ENCODE measurements around the gene ATP6V1A.

Gene ATP6V1A

DNA sequence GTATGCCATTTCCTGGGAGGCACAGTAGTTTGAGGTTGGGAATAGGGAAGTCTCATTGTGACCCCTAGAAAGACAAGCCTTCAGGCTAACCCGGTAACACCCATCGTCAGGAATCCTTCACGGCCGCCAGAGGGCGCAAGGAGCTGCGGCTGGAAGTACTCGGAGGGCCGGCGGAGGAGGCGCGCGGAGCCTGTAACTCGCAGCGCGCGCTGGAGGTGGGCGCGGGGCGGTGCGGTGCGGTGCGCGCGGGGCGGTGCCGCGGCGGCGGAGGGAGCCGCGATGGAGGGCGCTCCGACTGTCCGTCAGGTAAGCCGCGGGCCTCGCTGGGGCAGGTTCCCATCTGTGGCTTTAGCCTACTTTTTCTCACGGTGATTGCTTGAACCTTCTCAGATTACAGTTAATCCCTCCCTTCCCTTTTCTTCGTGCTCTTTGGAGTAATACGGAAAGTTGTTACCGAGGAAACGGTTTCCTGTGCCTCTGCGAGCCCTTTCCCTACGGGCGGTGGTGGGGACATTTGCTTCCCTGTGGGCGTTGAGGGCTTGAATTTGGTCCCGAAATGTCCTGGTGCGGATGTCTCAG lies 91.9 kb downstream of the ATP6V1A start, which contains the start of gene GRAMD1C:
TSS of gene GRAMD1C (plus strand) at position 158 of the 579 bp plus-strand sequence. CDS start at position 280, 122 bp downstream.
- Histone ChIP-seq H3K27me3 (ENCODE audit: insufficient read depth, low read length, poor library complexity, severe bottlenecking) (no peaks in the 10 kb centered on the region), H4K20me1 (ENCODE audit: insufficient read depth, low read length, poor library complexity, severe bottlenecking) (no peaks in the 10 kb centered on the region), H3K4me3 (ENCODE audit: low read length, poor library complexity, severe bottlenecking) (peak within 1 kb of the TSS; percentile 75), H3K9me2 (replicated peaks; ENCODE audit: low read depth, low read length) (no peaks in the 10 kb centered on the region), H3K9me3 (ENCODE audit: insufficient read depth, low read depth, low read length) (no peaks in the 10 kb centered on the region), H3K4me1 (ENCODE audit: insufficient read depth, low read length, poor library complexity, severe bottlenecking) (peaks cover 3% of the 10 kb centered on the region), H3K9ac (ENCODE audit: low read depth, low read length, poor library complexity, severe bottlenecking) (peak within 1 kb of the TSS; percentile 39), H2AFZ (ENCODE audit: low read length) (peak within 1 kb of the TSS; percentile 89), H3K79me2 (ENCODE audit: insufficient read depth, low read length) (no peaks in the 10 kb centered on the region), H3K4me2 (ENCODE audit: low read depth, low read length, poor library complexity, severe bottlenecking) (peak within 1 kb of the TSS; percentile 72), H3K36me3 (ENCODE audit: insufficient read depth, low read length) (no peaks in the 10 kb centered on the region), H3F3A (ENCODE audit: low read depth) (no peaks in the 10 kb centered on the region)
- TF ChIP-seq, protein P1, sequence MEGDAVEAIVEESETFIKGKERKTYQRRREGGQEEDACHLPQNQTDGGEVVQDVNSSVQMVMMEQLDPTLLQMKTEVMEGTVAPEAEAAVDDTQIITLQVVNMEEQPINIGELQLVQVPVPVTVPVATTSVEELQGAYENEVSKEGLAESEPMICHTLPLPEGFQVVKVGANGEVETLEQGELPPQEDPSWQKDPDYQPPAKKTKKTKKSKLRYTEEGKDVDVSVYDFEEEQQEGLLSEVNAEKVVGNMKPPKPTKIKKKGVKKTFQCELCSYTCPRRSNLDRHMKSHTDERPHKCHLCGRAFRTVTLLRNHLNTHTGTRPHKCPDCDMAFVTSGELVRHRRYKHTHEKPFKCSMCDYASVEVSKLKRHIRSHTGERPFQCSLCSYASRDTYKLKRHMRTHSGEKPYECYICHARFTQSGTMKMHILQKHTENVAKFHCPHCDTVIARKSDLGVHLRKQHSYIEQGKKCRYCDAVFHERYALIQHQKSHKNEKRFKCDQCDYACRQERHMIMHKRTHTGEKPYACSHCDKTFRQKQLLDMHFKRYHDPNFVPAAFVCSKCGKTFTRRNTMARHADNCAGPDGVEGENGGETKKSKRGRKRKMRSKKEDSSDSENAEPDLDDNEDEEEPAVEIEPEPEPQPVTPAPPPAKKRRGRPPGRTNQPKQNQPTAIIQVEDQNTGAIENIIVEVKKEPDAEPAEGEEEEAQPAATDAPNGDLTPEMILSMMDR (conservative IDR thresholded peaks at IDR 0.05; ENCODE audit: low read length), result peak; percentile 81
- TF ChIP-seq EZH2phosphoT487 (IDR thresholded peaks at IDR 0.05; ENCODE audit: borderline replicate concordance), result no peak

DNA sequence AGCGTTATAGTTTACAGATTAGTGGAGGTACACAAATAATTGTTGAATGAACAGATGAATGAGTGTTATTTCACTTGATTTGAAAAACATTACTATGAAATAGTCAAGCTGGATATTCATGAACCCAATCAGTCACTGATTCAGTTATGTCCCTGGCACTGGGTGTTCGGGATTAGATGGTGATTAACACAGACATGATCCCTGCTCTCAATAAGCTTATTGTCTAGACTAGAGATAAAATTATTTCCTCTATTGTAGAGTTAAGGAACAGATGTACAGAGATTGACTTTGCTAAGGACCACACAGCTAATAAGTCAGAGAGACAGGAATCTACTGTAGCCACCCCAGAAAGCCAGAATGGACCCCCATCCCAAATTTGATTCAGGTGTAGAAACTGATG lies 92.7 kb downstream of the ATP6V1A start:
- Histone ChIP-seq H2AFZ (ENCODE audit: low read length) (peak overlapping the region; percentile 89; the same call in 1 of the 2 replicates), H4K20me1 (ENCODE audit: insufficient read depth, low read length, poor library complexity, severe bottlenecking) (no peaks in the 10 kb centered on the region), H3K4me3 (ENCODE audit: low read length, poor library complexity, severe bottlenecking) (peak overlapping the region; percentile 75), H3K9me2 (replicated peaks; ENCODE audit: low read depth, low read length) (no peaks in the 10 kb centered on the region), H3F3A (ENCODE audit: low read depth) (no peaks in the 10 kb centered on the region), H3K36me3 (ENCODE audit: insufficient read depth, low read length) (no peaks in the 10 kb centered on the region), H3K9ac (ENCODE audit: low read depth, low read length, poor library complexity, severe bottlenecking) (peak overlapping the region; percentile 39), H3K4me1 (ENCODE audit: insufficient read depth, low read length, poor library complexity, severe bottlenecking) (peaks cover 3% of the 10 kb centered on the region), H3K4me2 (ENCODE audit: low read depth, low read length, poor library complexity, severe bottlenecking) (peak overlapping the region; percentile 72), H3K79me2 (ENCODE audit: insufficient read depth, low read length) (no peaks in the 10 kb centered on the region), H3K27me3 (ENCODE audit: insufficient read depth, low read length, poor library complexity, severe bottlenecking) (no peaks in the 10 kb centered on the region), H3K9me3 (ENCODE audit: insufficient read depth, low read depth, low read length) (no peaks in the 10 kb centered on the region)
- no peak for TF ChIP-seq EZH2phosphoT487 (IDR thresholded peaks at IDR 0.05; ENCODE audit: borderline replicate concordance)
- TF ChIP-seq, protein P1 (conservative IDR thresholded peaks at IDR 0.05; ENCODE audit: low read length), result no peak

DNA sequence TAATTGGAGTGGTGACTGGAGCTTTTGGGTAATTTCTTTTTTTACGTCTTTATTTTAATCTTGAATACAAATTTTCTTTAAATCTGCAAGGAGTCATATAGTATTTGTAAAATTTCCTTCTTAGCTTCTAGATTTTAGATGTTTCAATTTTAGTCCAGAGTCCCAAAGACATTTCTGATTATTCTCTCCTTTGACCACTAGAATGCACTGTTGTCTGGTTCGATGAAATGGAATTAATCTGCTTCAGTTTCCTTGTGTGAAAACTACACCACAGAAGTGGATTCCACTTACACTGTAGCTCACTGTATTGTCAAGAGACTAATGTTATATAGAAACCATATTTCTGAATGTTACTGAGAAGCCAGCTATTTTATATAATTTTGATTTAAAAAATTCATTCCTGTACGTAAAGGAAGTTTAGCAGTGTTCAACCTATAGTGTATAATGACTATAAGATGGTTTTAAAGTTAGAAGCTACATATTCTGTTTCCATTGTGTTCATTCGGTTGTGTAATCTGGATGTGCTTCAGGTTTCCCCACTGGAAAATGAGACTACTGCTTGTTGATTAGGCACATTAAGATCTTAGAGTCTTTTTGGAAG lies 97.9 kb downstream of the ATP6V1A start:
- Histone ChIP-seq H3F3A (ENCODE audit: low read depth) (no peaks in the 10 kb centered on the region), H2AFZ (ENCODE audit: low read length) (no peak overlapping the region), H3K9ac (ENCODE audit: low read depth, low read length, poor library complexity, severe bottlenecking) (no peak overlapping the region), H3K4me3 (ENCODE audit: low read length, poor library complexity, severe bottlenecking) (no peak overlapping the region), H3K4me1 (ENCODE audit: insufficient read depth, low read length, poor library complexity, severe bottlenecking) (no peaks in the 10 kb centered on the region), H3K9me3 (ENCODE audit: insufficient read depth, low read depth, low read length) (no peaks in the 10 kb centered on the region), H3K9me2 (replicated peaks; ENCODE audit: low read depth, low read length) (no peaks in the 10 kb centered on the region), H3K4me2 (ENCODE audit: low read depth, low read length, poor library complexity, severe bottlenecking) (no peak overlapping the region), H4K20me1 (ENCODE audit: insufficient read depth, low read length, poor library complexity, severe bottlenecking) (no peaks in the 10 kb centered on the region), H3K79me2 (ENCODE audit: insufficient read depth, low read length) (no peaks in the 10 kb centered on the region), H3K27me3 (ENCODE audit: insufficient read depth, low read length, poor library complexity, severe bottlenecking) (no peaks in the 10 kb centered on the region), H3K36me3 (ENCODE audit: insufficient read depth, low read length) (no peaks in the 10 kb centered on the region)
- TF ChIP-seq, protein P1 (conservative IDR thresholded peaks at IDR 0.05; ENCODE audit: low read length), result peak; percentile 81
- TF ChIP-seq EZH2phosphoT487 (IDR thresholded peaks at IDR 0.05; ENCODE audit: borderline replicate concordance), result no peak
